DOHH2 (cell line): Measurements from ENCODE around the gene CAMTA1.

Experiments
- EZH2phosphoT487 ChIP-seq: fragments of 200-600 bp; sonication (generic); IDR thresholded peaks from 2 replicates; pipeline ENCODE4 v1.6.1; 2017; ENCODE audit warnings: borderline replicate concordance, mild to moderate bottlenecking, antibody characterized with exemption, low read length, moderate library complexity, mixed read lengths
- TF ChIP-seq, protein P1 (sequence below): fragments of 200-600 bp; sonication (generic); IDR thresholded peaks from one replicate; pipeline ENCODE4 v1.5.1; 2014; ENCODE audit warnings: antibody characterized with exemption, mild to moderate bottlenecking, low read depth, low read length; ENCODE audit not compliant: poor library complexity, severe bottlenecking

DNA sequence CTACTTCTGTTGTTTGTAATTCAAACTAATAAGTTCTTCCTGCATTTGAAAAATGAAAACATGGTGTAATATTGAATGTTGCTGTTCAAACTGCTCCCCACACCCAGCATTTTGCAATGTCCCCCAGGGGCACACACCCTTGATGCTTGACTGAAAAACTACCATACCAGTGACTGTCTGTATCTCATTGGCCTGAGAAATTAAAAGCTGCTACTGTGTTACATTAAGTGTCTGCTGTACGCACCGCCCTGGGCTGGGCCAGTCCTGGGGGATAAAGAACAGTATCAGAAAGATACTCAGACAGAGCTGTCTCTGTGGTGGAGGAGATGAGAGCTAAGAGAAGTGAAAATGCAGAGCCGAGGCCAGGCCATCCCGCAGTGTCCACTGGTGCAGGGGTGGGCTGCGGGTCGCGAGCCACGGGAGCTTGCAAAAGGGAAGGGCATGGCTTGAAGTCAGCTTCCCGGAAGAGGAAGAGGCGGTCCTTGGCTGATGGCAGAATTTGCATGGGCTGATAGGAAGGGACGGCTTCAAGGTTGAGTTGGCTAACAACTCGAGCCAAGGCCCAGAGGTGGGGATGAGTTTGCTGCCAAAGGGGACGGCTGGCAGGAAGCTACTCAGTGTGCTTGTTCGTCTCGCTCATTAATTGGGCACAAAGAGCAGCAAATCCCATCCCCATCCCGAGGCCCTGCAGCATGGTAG, 656.0 kb downstream of the CAMTA1 start:
- TF ChIP-seq, protein P1, sequence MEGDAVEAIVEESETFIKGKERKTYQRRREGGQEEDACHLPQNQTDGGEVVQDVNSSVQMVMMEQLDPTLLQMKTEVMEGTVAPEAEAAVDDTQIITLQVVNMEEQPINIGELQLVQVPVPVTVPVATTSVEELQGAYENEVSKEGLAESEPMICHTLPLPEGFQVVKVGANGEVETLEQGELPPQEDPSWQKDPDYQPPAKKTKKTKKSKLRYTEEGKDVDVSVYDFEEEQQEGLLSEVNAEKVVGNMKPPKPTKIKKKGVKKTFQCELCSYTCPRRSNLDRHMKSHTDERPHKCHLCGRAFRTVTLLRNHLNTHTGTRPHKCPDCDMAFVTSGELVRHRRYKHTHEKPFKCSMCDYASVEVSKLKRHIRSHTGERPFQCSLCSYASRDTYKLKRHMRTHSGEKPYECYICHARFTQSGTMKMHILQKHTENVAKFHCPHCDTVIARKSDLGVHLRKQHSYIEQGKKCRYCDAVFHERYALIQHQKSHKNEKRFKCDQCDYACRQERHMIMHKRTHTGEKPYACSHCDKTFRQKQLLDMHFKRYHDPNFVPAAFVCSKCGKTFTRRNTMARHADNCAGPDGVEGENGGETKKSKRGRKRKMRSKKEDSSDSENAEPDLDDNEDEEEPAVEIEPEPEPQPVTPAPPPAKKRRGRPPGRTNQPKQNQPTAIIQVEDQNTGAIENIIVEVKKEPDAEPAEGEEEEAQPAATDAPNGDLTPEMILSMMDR: no peak
- no peak for TF ChIP-seq EZH2phosphoT487
